T-helper 22 cell (primary cell): ENCODE measurements around the gene POF1B.

Source experiments
- DNase-seq: peaks from one replicate; pipeline ENCODE4 v3.0.0-alpha.2; 2020; ENCODE audit warnings: low read depth

Gene POF1B

GRCh38 chrX:85243155-85243554 is 136.3 kb downstream of the POF1B start:
- no peak for DNase-seq
